RWPE1 (cell line): ENCODE data around the gene SLC14A1.

Experiments
- CTCF ChIA-PET: fragments of 350-600 bp; sonication (Branson Sonifier 250); formaldehyde crosslinking; extraction: SDS; loops from one replicate; lab custom pipeline; 2021; lab: Yijun Ruan, JAX
- POLR2A ChIA-PET: fragments of 400-600 bp; formaldehyde crosslinking; extraction: SDS; loops from one replicate; lab custom pipeline; 2020; ENCODE audit warnings: antibody characterized with exemption; ENCODE audit not compliant: low non-redundant PET; lab: Yijun Ruan, JAX
- DNase-seq: peaks from one replicate; pipeline ENCODE4 v3.0.0; 2012; ENCODE audit warnings: low spot score
- H3K27ac ChIP-seq: fragments of 450-650 bp; 2 replicates; pipeline ENCODE4 v1.5.1; 2017
- CTCF ChIP-seq: fragments of 450-650 bp; conservative IDR thresholded peaks from 2 replicates; pipeline ENCODE4 v1.5.1; 2017; ENCODE audit warnings: low read depth, mild to moderate bottlenecking

Gene SLC14A1

GRCh38 chr18:45771587-45772480 lies 47.9 kb downstream of the SLC14A1 start:
- ChIA-PET CTCF (no interaction called here), POLR2A (no interaction called here)
- H3K27ac ChIP-seq: no peak overlapping the region
- DNase-seq: no peak
- TF ChIP-seq CTCF: no peak

GRCh38 chr18:45774065-45774521 lies 50.1 kb downstream of the SLC14A1 start:
- peak; percentile 32 for DNase-seq
- no peak overlapping the region; the same call in 1 of the 2 replicates for H3K27ac ChIP-seq
- ChIA-PET POLR2A (no interaction called here), CTCF (no interaction called here)
- TF ChIP-seq CTCF: no peak

DNA sequence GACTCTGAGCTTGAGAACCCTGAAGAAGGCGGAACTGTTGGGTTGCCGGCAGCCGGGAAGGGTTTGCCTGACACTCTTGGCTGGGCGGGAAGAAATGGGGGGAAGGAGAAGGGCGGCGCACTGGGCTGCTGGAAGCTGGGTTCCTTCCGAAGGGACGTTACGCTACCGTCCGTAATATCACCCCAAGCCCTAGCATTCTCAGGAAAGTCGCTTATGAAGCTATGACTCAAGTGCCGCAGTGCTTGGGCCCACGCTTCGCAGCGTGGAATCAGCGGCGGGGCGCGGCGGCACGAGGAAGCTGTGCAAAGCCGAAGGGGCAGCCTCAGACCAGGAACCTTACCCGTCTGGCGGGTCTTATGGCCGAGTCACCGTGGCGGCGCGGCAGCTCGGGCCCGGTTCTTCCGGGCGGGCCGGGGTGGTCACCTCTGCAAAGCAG lies 51.3 kb downstream of the SLC14A1 start:
- no peak overlapping the region for H3K27ac ChIP-seq
- CTCF ChIA-PET: no interaction called here
- DNase-seq: no peak
- POLR2A ChIA-PET: no interaction called here
- no peak for TF ChIP-seq CTCF

GRCh38 chr18:45775743-45776142 lies 51.8 kb downstream of the SLC14A1 start:
- H3K27ac ChIP-seq: no peak overlapping the region
- ChIA-PET POLR2A (no interaction called here), CTCF (no interaction called here)
- no peak for TF ChIP-seq CTCF
- DNase-seq: no peak

DNA sequence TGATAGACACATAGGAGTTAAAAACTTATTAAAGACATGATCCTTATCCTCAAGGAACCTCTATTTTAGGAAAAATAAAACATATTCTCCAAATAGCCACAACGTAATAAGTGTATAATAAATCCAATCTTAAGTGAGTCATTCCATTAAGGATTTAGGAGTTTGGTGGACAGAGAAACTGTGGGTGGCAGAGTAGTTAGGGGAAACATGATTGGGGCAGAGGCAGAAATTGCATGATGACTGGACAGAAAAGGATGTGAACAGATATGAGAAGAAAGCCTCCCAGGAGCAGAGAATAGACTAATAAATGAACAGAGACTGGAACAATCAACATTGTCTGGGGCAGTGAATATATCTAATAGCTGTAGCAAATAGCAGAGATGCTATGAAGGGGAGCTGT lies 53.4 kb downstream of the SLC14A1 start:
- peak; percentile 27 for DNase-seq
- ChIA-PET POLR2A (no interaction called here), CTCF (interaction anchor here (1.0 kb wide), 1 partner anchor 9 kb away, joined by 3 read pairs; no protein-coding TSS in a partner anchor)
- no peak overlapping the region for H3K27ac ChIP-seq
- no peak for TF ChIP-seq CTCF

DNA sequence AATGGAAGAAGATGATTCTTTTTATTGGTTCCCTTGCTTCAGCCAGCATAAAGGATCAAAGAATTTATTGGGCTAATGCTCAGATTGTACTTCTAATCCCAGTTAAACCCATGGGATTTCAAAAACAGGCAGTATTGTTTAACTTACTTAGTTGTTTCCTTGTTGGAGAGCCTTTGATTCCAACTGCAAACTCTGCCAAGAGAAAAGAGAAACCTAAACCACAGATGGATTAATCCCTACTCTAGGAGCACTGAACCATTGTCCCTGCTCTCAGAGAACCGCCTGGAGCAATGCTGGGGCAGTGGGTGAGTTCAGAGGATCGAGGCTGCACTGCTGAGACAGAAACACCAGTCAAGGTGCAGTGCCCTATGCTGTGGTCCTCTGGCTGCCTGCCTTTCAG lies 56.6 kb downstream of the SLC14A1 start:
- POLR2A ChIA-PET: no interaction called here
- H3K27ac ChIP-seq: no peak overlapping the region
- no peak for TF ChIP-seq CTCF
- DNase-seq: no peak
- CTCF ChIA-PET: no interaction called here
